ENCODE data around the gene PHF21A. TPM values are rescaled to one million over a fixed set of nuclear protein-coding genes. Genes with fewer than 3 reads are reported as not detected.

Gene PHF21A
- total and polyA plus RNA-seq, 2 of the 8 experiments (the other 6 are each of a cell fraction or from before 2014, with no cell fraction given): 17.6 to 40.3 TPM

DNA sequence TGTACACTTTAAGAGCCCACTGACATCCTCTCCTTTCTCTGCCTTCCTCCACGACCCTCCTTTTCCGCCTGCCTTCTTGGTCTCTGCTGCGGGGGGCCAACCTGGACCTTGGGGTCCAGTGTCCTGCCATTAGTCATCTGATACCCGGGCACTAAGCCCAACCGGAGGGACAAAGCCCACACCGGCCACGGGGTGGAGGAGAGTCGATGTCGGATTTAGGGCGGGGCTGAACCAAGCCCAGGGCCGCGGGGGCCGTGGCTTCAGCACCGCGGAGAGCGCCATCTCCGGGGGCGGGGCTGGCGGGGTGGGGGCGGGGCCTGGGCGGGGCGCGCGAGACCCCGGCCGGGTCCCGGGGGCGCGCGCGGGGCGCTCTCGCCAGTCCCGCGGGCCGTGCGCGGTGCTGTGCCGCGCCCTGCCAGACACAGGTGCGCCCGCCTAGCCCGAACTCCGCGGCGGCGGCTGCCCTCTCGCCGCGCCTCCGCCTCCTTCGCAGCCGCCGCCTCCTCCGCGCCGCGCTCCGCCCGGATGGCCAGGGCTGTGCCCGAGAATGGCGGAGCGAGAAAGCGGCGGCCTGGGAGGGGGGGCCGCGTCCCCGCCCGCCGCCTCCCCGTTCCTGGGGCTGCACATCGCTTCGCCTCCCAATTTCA lies 235.9 kb downstream of the PHF21A start, which contains the start of gene MAPK8IP1 (continued):
- TF ChIP-seq CBX5 (IDR thresholded peaks at IDR 0.05; ENCODE audit: low read depth, low read length) (no peak), SIN3A (conservative IDR thresholded peaks at IDR 0.05 in 1 of 2, IDR thresholded peaks at IDR 0.05 in 1 of 2; ENCODE audit: low read depth in 1 of 2, low read length in 2 of 2) (peak in 1 of 2 experiments; percentile 65; a peak in 2 of 4 replicates), CREB1 (IDR thresholded peaks at IDR 0.05) (no peak), EGR1 (IDR thresholded peaks at IDR 0.05; ENCODE audit: borderline replicate concordance, low read depth, low read length) (no peak), KDM1A (IDR thresholded peaks at IDR 0.05; ENCODE audit: borderline replicate concordance, low read length) (no peak), RNF2 (IDR thresholded peaks at IDR 0.05; ENCODE audit: borderline replicate concordance, low read depth, low read length, missing control alignments, poor library complexity, severe bottlenecking) (no peak), SIRT6 (IDR thresholded peaks at IDR 0.05; ENCODE audit: low read length) (no peak), YY1 (IDR thresholded peaks at IDR 0.05; ENCODE audit: low read depth, low read length) (peak; percentile 57; the same call in 1 of the 2 replicates), BACH1 (IDR thresholded peaks at IDR 0.05; ENCODE audit: low read length) (no peak), SRF (IDR thresholded peaks at IDR 0.05; ENCODE audit: low read depth, low read length) (no peak), RBBP5 (IDR thresholded peaks at IDR 0.05; ENCODE audit: borderline replicate concordance, low read depth, low read length) (0 out of 2 replicates have a peak, but pooled peaks have one; percentile 25)
- TF ChIP-seq, protein P1, sequence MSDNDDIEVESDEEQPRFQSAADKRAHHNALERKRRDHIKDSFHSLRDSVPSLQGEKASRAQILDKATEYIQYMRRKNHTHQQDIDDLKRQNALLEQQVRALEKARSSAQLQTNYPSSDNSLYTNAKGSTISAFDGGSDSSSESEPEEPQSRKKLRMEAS (IDR thresholded peaks at IDR 0.05): peak; percentile 26; the same call in 1 of the 2 replicates
